ENCODE data around the gene TTC27.

DNA sequence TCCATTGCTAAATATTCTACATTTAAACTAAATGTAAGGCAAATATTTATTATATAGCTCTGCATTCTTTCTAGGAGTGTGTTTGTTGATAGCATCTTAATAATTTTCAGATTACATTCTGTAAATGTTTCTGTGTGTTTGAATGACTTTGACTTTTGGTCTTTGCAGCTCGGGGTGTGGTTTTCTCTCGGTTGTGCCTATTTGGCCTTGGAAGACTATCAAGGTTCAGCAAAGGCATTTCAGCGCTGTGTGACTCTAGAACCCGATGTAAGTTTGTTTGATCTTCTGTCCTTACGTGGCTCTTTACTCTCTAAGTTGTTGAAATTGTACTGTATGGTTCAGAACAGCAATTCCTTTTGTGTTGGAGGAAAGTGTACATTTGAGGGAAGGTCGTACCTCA is 149.9 kb downstream of the TTC27 start:
- TF ChIP-seq CTCF (IDR thresholded peaks at IDR 0.05) = no peak
- TF ChIP-seq EP300 (IDR thresholded peaks at IDR 0.05) = no peak
- TF ChIP-seq POLR2A (IDR thresholded peaks at IDR 0.05) = no peak
- TF ChIP-seq POLR2AphosphoS5 (IDR thresholded peaks at IDR 0.05) = no peak
